ENCODE results near the gene FGF12. TPM values are rescaled to one million over a fixed set of nuclear protein-coding genes. Genes with fewer than 3 reads are reported as not detected.

FGF12 gene
- total RNA-seq, 1 donor from 2014 or later = 356 TPM

DNA sequence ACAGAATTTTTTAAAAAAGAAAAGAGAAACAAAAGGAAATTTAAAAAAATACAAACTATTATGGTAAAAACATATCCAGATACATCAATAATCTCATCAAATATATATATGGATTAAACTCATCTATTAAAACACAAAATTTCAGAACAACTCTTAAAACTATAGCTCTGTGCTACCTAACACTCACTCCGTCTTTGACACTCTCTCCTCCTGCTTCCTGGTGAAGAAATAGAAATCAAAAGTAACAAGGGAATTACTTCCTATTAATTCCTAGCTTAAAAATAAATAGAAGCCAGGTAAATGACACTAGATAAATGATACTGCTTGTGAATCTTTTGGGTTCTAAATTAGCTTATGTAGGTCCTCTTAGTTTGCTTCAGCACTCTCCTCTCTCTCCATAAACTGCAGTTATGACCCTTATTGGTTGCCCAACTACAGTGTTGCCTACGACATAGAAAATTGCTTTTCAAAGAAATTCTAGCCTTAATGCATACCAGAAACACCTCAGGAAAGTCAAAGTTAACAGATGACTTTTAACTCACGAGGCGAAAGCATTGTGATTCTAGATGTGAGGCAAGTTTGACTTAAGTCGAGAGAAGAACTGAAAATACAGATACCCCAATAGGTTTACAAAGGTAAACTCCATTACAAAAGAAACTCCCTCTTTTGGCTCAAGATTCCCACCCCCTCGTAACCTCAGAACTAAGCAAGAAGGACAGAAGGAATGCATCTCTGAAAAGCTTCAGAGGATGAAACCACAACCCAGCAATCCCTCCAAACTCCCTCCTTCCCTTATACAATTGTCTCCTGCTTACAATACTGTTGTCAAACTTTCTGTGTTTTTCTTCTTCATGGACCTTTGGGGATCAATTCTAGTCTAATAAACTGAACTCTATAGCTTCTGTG is 394.7 kb downstream of the FGF12 start:
- DNase-seq = no peak
- no peak for ATAC-seq (ENCODE audit: poor library complexity)
- intact Hi-C loops (cut with DNase I) = no loop called here

DNA sequence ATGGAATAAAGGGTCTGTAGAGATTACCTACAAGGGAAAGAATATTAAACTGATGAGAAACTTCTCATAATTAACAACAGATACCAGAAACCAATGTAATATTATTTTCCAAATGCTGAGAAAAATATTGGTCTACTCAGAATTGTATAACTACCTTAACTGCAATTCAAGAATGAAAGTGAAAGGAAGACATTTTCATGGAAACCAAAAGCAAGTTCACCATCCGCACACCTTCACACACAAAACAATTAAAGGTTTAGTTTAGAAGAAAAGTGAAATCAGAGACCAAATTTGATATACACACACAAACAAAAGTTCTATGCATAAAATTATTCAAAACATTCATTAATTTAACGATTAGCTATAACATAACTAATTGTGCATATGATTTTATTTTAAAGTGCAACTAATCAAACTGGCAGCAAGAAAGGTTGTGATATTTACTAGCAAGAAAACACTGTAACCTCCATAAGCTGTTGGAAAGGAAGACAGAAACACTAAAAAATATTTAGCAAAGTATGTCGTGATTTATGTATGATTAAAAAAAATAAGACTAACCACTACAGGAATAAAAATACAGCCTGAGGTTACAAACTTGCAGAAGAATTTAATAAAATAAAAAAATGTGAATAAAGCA is 395.5 kb downstream of the FGF12 start:
- ATAC-seq (ENCODE audit: poor library complexity) = no peak
- intact Hi-C loops (cut with DNase I) = no loop called here

DNA sequence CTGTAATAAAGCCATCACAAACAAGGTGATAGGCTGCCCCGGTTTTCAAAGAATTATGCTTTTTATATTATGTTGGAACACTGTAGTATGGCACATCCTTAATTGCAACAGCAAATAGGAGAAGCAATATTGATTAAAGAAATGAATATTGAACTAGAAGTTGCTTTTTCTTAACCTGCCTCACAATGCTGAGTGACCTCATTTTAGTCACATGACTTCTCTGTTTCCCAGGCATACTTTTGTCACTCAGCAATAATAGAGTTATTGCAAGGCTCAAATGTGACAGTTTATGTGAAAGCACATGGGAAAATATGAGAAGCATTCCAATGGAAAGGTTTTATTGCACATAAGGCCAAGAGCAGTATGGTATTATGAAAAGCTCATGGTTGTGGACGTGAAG is 400.7 kb downstream of the FGF12 start:
- intact Hi-C loops (cut with DNase I) = no loop called here
- ATAC-seq (ENCODE audit: poor library complexity) (no peak), DNase-seq (no peak)

More for the DNA sequence above, 395.5 kb downstream of the FGF12 start:
- DNase-seq = no peak

DNA sequence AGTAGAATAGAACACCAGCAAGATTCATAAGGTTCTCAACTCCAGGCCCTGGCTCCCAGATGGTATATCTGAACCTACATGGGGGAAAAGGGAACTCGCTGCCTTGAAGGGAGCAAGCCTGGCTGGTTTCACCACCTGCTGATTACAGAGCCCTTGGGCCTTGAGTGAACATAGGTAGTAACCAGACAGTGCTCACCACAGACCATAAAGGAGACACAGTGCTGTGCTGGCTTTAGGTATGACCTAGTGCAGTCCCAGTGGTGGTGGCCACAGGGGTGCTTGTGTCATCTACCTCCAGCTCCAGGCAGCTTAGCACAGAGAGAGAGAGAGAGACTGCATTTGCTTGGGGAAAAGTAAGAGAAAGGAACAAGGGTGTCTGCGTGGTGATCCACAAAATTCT is 409.8 kb downstream of the FGF12 start:
- DNase-seq (no peak), ATAC-seq (ENCODE audit: poor library complexity) (no peak)
- intact Hi-C loops (cut with DNase I) = no loop called here

DNA sequence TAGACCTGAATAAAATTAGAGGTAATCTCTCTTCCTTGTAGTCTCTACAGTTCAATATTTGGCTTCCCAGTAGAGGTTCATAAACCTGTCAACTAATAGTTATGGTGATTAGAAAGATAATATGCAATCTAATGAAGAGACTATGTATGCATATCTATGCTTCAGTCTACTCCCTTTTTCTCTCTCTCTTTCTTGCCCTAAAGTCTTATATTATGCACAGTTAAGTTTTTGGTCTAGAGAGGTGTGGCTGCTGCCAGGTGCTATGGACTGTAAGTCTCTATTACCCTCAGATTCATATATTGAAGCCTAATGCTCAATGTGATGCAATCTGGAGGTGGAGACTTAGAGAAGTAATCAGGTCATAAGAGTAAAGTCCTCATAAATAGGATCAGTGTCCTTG is 413.7 kb downstream of the FGF12 start:
- intact Hi-C loops (cut with DNase I) = no loop called here
- ATAC-seq (ENCODE audit: poor library complexity) = no peak
- DNase-seq = no peak

DNA sequence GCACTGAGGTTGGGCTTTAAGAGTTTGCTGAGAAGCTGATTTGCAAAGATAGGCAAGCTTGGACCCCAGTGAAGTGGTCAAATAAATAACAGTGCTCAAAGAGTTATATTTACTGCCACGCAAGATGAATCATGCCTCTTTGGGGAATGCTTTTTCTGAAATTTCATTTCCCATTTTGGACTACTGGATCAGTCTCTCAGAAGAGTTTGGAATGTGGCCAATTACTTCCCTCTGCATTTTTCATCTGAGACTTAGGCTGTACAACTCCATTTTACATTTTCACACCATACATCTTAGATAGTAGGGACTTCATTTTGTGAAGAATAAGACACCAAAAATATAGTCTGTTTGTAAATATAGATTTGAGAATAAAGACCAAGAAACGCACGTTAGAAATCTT is 419.7 kb downstream of the FGF12 start:
- ATAC-seq (ENCODE audit: poor library complexity) (no peak), DNase-seq (no peak)
- intact Hi-C loops (cut with DNase I) = no loop called here

DNA sequence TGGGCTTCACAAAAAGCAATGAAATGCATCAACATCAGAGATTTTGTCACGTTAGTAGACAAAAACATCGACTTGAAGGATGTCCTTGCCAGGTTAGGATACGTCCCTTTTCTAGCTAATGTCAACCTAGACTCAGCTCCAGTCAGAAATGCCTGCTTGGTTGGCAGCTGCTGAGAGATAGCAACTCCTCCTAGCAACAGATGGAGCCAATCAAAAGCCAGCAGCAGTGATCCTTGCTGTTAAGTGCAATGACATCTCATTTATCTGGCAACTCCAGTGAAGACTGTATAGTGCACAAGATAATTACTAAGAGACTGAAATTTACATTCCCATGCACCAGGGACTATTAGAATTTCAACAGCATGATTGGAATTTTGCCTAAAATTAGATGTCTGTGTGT is 424.1 kb downstream of the FGF12 start:
- peak; percentile 54 for ATAC-seq (ENCODE audit: poor library complexity)
- DNase-seq = no peak
- intact Hi-C loops (cut with DNase I) = no loop called here

DNA sequence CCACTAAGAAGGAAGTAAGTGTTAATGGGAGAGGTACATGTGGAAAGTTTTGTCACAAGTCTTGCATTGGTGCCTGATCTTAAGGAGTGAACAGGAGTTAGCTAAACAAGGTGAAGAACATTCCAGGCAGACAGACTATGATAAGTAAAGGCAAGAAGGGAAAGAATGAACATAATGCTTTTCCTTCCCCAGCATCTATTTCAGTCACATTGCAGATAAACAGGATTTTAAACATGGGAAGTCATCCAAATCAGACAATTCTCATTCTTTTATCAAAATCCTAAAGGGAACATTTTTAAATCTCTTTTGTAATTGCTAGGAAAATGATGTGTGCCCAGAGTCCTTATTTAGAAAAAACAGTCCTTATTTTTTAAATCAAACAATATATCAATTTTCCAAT is 424.6 kb downstream of the FGF12 start:
- ATAC-seq (ENCODE audit: poor library complexity) (no peak), DNase-seq (no peak)
- intact Hi-C loops (cut with DNase I) = no loop called here

DNA sequence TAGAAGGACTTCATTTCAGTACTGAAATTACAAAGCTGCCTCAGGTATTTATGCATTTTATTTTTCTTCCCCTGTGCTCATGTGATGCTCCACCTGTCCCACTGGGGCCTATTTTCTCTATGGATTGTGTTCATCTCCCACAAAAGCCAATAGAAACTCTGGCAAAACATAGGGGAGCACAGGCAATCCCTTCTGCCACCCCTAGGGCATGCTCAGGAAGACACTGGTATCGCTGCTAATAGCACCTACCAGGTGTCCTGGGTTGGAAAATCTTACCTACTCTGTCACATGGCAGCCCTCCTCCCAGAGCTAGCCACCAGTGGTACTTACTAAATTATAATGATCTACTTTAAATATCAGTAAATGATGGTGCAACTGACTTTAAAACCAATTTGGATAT is 427.4 kb downstream of the FGF12 start:
- DNase-seq (no peak), ATAC-seq (ENCODE audit: poor library complexity) (no peak)
- intact Hi-C loops (cut with DNase I) = no loop called here

DNA sequence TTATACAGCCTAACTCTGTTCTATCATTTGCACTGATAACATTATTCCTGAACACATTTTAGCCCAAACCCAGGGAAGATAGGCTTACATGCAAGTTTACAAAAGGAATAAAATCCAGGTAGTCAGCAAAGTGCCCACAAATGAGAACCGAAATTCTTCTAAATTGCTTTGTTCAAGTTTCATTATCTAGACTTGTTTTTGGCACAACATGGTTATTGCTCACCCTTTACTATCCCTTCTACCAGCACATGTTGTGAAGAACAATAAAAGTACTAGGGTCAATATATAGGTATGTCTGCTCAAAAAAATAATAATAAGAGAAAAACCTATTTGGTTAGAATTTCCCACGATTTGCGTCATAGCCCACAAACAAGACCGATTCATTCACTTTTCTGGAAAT is 430.5 kb downstream of the FGF12 start:
- intact Hi-C loops (cut with DNase I) = no loop called here
- DNase-seq = no peak
- no peak for ATAC-seq (ENCODE audit: poor library complexity)

DNA sequence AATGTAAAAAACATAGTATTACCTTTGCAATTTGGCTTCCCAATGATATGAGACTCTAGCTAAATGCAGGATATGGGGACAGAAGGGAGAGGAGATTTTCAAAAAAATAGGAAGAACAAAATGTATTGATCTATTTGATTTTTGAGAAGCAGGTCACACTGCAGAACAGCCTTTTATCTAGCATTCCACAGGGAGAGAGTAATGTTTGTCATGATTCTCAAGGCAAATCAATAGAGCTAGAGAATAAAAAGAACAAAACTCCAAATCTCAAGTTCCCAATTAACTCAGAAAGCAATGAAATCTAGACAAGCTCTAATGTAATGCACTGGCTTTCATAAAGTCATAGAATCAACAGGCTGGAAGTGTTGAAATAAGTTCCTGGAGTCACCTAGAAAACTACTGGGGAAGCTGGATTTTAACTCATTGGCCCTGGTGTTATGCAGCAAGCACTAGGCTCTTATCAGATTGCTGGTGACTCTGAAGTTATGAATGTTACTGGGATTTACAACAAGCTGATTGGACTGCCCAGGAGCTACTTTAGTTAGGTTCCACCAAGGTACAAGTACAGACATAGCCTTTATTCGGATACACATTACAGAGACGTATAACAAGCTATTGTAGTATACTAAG is 442.8 kb downstream of the FGF12 start:
- intact Hi-C loops (cut with DNase I) = no loop called here
- ATAC-seq (ENCODE audit: poor library complexity) (peak; percentile 32), DNase-seq (no peak)

DNA sequence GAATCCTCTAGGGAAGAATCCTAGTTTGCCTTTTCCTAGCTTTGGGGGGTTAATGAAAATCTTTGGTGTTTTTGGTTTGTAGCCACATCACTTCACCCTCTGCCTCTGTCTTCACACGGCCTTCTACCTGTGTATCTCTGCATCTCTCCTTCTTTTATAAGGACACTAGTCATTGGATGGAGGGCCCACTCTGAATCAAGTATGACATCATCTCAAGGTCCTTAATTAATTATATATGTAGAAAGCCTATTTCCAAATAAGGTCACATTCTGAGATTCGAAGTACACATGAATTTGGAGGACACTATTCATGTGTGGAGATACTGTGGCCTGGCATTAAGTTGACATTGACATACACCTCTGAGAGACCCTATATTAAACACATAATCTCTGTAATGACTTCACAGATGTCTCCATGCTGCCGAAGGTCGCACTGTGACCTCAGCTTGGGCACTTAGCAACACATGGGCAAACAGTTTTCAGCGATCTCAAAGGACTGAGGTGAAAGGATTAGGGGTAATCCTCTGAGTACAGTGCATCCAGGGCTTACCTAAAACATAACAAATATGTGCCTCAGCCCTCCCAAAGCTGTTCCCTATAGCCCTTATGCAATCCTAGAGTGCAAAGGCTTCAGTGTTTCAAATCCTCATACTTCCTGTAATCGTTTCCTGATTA is 446.0 kb downstream of the FGF12 start:
- ATAC-seq (ENCODE audit: poor library complexity) (peak; percentile 36), DNase-seq (no peak)
- intact Hi-C loops (cut with DNase I) = no loop called here

DNA sequence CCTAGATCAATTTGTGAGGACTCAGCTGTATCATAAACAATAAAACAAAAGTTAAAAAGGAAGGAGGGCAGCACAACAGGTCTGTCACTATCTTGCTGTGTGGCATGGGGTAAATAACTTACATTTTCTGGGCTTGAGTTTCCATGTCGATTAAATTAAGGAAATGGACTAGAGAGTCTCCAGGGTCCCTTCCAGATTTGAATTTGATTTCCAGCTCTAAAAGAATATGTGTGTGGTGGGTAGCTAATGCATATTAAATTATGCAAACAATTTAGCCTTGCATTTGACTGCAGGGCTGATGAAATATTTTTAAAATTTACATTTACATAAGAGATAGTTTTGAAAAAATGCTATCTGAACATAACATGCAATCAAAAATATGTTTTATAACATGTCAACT is 447.7 kb downstream of the FGF12 start:
- ATAC-seq (ENCODE audit: poor library complexity) (no peak), DNase-seq (no peak)
- intact Hi-C loops (cut with DNase I) = no loop called here

DNA sequence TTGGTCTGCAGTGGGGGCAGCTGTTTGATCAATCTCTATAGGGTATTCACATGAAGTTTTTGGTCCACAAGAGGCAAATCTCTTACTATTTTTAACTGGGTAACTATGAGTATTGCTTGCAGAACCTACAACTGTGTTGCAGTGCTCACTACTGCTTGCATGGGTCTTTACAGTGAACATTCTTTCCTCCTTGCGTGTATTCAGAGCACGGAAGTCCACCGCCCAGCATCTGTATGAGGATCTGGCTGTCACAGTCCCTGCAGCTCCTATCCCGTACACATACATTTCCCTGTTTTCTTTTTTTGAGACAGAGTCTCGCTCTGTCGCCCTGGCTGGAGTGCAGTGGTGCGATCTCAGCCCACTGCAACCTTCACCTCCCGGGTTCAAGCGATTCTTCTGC is 449.9 kb downstream of the FGF12 start:
- DNase-seq (no peak), ATAC-seq (ENCODE audit: poor library complexity) (no peak)
- intact Hi-C loops (cut with DNase I) = no loop called here

DNA sequence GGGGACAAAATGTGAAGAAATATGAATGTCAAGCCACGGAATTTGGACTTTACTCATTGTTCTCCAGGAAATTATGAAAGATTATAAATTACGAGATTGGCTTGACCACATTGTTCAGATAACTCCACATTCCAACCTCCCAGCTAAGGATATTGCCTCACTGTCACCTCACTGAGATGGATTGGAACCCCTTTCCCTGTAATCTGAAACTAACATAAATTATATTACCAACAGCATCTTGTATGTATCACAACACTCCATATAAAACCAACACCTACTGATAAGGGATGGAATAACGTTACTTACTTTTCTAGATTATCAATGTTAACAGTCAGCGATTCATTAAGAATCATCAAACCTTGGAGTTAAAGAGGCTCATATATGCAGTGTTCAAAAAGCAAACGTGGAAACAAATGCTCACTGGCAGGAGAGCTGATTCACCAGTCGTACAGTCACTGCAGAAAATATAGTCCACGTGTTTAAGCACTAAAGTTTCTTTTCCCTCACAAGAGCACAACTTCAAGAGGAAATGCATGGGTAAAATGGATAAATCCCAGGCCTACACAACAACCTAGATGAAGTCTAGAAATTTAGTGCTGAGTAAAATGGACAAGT is 451.5 kb downstream of the FGF12 start:
- intact Hi-C loops (cut with DNase I) = no loop called here
- ATAC-seq (ENCODE audit: poor library complexity) (no peak), DNase-seq (no peak)

DNA sequence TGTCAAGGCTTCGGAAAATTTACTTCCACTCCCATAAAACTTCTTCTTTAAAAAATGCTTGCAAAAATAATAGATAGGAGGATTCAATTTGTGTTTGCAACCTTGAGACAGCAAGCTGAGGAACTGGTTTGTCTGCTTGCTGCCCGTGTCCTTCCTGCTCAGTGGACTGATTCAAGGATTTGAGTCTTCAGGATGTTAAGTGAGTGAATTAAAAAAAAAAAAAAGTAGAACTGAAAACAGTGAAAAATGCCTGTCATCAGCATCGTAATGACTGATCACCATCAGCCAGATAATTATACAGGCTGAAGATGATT is 453.7 kb downstream of the FGF12 start:
- no peak for DNase-seq
- intact Hi-C loops (cut with DNase I) = no loop called here
- ATAC-seq (ENCODE audit: poor library complexity) = no peak

DNA sequence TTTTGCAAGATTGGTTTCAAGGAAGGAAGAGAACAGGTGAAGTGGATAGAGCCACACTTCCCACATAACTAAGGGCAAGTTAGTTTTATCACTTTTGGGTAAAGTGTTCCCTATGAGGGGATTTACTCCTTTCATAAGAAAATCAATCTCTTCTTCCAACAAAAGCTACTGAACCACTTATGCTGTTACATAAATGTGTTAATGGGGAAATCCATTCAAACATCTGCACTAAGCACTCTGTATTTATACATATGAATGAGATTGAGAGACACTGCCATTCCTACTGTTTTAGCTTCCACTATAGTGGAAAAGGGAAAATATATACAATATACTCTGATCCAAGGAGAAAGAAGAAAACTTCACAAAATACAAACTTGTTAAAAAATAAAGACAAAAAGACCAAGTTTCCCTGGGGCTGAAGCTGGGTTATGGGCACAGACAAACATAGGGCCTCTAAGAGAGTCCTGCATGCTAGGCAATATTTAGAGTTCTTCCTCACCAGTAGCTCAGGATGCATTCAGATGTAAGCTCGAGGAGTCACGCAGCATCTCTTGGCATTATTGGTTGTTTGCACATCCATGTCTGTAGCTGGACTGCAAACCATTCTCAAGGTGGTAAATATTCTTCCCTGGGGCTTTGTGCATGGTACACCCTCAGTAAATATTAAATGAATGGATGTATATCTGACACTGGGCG is 454.2 kb downstream of the FGF12 start:
- intact Hi-C loops (cut with DNase I) = no loop called here
- DNase-seq (no peak), ATAC-seq (ENCODE audit: poor library complexity) (no peak)

DNA sequence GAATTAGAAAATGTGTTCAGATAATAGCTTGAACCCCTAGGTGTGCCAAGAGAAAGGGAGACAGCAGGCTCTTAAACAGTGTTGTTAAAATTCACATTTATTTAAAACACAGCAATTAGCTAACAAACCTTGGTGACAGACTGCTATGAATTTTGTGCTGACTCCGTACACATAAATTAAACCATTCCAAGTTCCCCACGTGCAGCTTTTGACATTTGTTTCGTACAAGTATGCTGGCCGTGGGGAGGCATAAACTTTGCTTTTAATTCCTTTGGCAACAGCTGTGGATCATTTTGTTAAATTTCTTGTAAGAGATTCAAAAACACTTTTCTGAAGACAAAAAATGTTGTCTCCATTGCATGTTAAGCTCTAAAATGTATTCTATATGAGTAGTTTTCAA is 465.3 kb downstream of the FGF12 start:
- DNase-seq = no peak
- no peak for ATAC-seq (ENCODE audit: poor library complexity)
- intact Hi-C loops (cut with DNase I) = no loop called here

DNA sequence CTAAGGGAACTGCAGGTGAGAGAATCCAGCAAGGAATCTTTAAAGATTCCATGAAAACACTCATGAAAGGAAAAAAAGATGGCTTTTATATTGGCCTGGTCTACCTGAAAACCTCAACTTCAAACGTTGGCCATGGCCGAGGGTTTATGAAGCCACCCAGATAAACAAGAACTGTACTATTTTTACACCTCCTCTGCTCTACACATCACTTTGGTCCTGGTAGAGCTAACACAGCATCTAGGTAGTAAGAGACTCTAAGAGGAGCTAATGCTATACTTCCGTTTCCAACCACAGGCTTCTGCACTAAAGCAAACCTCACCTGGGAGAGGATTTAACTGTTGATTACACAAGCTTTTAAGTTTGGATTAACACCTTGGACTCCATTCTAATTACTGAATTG is 466.2 kb downstream of the FGF12 start:
- ATAC-seq (ENCODE audit: poor library complexity) (no peak), DNase-seq (no peak)
- intact Hi-C loops (cut with DNase I) = no loop called here

All from Right ventricle myocardium superior (tissue), 1 donor.